ENCODE results near the gene MGAT4C.

DNA sequence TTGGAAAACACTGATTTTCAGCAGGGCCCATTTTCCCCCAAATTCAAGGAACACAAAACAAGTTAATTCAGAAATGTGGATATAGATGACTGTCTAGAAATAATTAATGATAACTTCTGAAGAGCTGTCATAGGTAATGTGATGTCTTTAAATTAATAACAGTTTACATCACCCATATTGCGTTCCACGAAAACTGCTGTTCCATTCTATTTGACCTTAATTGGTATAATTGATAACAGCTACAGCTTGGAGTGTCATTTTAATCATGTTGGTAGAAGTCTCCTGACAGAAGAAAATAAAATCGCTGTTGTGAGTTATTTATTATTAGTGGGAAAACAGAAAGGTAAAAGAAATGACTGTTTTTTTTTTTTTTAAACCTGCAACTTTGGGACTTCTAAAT is 36.3 kb upstream of the MGAT4C start:
- TF ChIP-seq POLR2A (IDR thresholded peaks at IDR 0.05; ENCODE audit: low read length), result no peak
- no peak for TF ChIP-seq GATA1 (IDR thresholded peaks at IDR 0.05; ENCODE audit: low read depth, low read length)

Measured in erythroblast (primary cell).